HG02970 (cell line): Measurements from ENCODE around the gene TBL2.
"Not testable (repeated sequence)": the region's sequence is repeated elsewhere in the genome, so short reads cannot be mapped to it uniquely, and the experiment has no call there.

Experiments used
- ATAC-seq: cut with Tn5 transposase; IDR thresholded peaks from one replicate; pipeline ENCODE4 v1.9.1; 2021; ENCODE audit warnings: mild to moderate bottlenecking, moderate library complexity, moderate number of reproducible peaks; ENCODE audit not compliant: unreplicated experiment, low FRiP score

Gene TBL2

DNA sequence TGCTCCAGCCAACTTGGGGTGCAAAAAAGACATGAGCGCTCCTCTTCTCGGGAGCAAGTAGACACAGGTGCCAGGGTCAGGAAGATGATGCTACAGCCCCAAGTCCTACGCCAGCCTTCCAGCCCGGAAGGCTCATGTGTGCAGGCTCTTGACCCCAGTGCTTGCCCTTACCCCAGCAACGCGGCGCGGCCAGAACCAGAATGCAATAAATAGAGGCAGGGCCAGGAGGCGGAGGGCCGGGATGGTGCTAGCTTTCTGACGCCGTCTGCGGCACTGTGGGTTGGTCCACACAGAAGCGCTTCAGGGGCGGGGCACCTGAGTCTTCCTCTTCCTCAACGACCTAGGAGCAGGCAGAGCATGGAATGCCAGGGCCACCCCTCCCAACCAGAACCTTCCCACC lies 41.3 kb downstream of the TBL2 start:
- no peak for ATAC-seq

DNA sequence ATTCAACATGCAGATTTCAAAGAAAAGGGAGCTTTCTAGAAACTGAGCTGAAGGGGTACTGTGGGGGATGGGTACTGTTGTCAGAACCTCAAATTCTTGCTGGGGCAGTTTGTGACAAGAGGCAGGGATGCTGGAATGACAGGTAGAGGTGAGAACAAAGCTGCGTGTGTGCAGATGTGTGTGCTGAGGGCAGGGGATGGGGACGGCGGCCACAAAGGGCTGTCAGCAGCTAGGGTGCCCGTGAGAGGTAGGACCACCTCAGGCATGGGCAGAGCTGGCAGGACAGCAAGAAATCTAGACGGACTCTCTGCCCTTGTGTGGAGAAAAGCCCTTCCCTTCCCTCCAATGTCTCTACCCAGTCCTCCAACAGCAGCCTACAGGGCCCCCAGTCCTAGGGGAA lies 41.9 kb downstream of the TBL2 start:
- ATAC-seq = no peak

DNA sequence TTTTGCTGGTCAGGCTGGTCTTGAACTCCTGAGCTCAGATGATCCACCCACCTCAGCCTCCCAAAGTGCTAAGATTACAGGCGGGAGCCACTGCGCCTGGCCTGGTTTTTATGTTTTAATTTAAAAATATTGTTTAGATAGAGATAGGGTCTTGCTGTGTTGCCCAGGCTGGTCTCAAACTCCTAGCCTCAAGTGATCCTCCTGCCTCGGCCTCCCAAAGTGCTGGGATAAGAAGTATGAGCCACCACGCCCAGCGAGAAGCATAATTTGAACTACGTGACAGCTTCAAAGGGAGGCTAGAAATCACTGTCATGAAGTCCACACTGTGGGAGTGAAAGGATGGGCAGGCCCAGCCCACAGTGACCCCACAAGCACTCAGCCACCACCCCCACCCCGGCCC lies 42.5 kb downstream of the TBL2 start:
- ATAC-seq = not testable (repeated sequence)

DNA sequence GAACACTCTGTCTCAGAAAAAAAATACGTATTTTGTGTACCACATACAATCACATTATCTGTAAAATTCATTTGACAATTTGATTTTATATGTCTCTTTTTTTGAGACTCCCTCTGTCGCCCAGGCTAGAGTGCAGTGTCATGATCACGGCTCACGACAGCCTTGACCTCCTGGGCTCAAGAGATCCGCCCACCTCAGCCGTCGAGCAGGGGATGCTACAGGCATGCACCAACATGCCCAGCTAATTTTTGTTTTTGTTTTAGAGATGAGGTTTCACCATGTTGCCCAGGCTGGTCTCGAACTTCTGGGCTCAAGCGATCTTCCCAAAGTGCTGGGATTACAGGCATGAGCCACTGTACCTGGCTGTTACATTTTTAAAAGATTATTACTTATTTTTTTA lies 44.6 kb downstream of the TBL2 start:
- no peak for ATAC-seq

DNA sequence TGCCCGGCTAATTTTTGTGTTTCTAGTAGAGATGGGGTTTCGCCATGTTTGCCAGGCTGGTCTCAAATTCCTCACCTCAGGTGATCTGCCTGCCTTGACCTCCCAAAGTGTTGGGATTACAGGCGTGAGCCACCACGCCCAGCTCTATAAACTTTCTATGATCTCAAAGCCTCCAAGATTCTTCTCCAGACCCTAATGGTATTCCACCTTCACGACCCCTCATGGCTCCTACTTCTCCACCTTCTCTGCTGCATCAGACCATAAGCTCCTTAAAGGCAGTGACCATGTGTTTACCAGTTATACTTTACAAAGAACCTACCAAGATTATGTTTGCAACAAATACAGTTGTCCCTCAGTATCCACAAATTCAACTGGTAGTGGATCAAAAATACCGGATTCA lies 46.2 kb downstream of the TBL2 start:
- no peak for ATAC-seq

DNA sequence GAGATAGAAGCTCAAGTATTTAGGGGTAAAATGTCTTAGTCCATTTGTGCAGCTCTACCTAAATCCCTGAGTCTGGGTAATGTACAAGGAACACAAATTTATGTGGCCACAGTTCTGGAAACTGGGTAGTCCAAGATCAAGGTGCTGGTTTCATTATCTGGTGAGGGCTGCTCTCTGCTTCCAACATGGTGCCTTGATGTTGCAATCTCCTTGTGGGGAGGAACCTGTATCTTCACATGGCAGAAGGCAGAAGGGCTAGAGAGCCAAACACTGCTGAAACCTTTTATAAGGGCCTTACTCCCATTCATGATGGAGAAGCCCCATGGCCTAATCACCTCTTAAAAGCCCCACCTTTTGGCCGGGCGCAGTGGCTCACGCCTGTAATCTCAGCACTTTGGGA lies 47.6 kb downstream of the TBL2 start:
- ATAC-seq = no peak

DNA sequence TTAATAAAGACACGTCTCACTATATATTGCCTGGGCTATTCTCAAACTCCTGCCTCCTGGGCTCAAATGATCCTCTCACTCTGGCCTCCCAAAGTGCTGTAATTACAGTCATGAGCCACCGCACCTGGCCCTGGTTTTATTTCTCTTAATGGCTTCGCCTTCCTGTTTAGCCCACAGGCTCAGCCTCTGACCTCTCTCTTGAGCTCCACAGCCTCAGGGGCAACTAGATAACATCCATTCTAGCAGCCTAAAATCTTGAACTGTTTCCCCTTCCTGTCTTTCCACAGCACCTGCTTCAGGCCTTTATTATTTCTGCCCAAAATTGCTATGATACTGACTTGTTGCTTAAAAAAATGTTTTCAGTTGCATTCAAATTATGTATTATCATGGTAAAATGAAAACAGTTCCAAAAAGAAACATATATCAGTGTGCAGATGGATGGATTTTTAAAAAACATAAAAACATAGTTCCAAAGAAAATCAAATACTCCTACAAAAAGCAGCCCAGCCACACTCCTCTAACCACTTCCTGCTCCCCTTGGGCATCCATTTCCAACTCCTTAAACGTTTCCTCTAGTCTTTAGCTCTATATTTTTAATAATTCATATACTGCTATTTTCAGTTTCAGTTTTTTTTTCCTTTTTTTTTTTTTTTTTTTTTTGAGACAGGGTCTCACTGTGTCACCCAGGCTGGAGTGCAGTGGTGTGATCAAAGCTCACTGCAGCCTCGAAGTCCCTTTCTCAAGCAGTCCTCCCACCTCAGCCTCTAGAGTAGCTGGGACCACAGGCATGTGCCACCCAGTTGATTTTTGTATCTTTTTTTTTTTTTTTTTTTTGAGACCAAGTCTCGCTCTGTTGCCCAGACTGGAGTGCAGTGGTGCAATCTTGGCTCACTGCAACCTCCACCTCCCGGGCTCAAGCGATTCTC lies 51.2 kb downstream of the TBL2 start:
- ATAC-seq = no peak

DNA sequence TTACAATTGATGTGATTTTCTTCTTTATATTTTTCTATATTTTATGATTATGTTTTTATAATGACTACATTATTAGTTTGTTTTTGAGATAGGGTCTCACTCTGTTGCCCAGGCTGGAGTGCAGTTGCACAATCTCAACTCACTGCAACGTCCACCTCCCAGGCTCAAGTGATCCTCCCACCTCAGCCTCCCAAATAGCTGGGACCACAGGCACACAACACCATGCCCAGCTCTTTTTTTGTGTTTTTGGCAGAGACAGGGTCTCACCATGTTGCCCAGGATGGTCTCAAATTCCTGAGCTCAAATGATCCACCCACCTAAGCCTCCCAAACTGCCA lies 52.3 kb downstream of the TBL2 start:
- ATAC-seq = not testable (repeated sequence)

DNA sequence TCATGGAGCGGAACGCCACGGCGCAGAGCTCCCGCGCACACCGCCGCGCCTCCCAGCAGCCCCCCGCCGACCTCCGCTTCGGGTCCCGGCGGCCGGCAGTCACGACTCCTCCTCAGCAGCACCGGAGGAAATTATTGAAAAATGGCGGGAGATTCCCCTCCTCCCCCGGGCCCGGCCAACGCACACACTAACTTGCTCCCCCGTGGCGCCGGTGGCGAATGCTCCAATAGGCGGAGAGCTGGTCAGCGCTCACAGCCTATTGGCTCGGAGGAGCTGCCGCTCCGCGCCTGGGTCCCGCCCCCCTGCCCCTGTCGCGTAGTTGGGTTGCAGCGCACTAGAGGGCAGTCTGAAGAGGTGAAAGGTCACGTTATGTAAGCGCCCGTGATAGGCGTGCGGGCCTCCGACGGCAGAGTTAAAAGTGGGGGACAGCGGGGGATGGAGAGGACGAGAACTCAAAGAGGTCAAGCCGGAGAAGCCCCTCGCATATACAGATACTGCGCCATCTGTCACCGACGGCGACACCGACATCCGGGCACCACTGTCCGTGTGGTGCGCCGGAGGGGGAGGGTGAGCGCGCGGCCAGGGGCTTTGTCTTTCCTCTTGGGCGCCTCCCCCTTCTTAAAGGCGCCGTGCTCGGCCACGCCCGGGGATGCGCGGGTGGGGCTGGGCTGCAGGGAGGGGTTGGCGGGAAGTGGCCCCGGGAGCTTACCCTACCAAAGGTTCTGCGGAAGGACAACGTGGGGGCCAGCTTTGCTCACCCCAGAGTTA lies 56.1 kb downstream of the TBL2 start, which contains the start of gene BAZ1B:
BAZ1B (minus strand) TSS at position 189 of the 768 bp plus-strand sequence. CDS start 360 bp downstream, outside the sequence.
- peak; percentile 81 for ATAC-seq

DNA sequence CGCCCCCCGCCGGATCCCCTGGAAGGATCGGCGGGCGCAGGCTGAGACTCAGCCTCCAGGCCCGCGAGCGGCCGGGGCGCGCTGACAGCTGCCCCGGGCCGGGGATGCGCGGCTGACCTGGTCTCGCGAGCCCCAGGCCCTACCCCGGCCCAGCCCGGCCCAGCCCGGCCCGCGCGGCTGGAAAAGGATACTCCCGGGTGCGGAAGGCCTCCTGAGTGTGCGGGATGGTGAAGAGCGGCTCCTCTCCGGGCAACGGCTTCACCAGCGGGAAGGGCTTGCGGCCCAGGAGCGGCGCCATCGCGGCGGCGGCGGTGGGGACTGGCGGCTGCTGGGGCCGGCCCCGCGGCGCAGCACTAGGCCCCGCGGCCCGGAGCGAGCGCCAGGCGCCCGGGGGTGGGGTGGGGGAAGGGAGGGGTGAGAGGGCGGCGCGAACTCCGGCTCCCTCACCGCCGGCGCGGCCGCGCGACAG lies 56.7 kb downstream of the TBL2 start:
- peak; percentile 45 for ATAC-seq

DNA sequence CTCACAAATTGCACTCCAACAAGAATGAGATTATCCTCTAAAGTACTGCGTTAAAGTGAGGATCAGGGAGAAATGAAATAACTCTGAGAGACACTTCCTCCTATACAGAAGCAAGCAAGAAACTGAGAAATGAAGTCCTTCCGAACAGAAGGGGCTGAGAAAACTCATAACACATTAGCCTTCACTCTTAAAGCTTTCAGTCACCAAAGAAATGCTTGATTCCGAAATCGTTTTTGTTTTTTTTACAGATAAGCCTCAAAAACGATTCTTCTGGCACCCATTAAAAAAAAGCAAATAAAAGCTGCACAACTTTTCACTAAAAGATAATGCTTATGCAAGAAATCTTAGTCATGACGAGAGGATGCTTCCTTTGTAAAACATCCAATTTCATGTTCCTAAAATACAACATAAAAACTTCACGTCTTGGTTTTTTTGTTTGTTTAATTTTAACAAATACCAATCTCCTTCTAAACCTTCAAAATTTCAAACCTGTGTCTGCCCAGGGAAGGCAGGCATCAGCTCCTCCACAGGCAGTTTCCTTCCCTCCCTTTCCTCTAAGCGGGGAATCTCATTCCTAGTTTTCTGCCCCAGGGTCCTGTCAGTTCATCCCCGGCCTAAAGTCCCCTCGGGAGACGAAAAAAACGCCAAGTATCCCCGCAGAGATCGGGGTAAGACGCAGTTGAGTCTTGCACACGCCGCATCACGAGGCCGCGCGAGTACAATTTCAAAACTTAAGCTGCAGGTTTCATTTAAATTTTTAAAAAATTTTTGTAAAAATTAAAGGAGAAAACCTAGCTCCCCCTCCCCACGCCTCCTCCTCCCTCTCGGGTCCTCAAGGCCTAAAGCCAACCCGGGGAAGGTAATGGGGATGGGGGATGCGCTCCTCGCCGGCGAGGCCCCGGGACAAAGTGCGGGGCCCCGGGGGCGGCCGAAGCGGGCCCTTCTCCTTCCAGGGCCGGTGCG lies 57.4 kb downstream of the TBL2 start:
- peak; percentile 12 for ATAC-seq

DNA sequence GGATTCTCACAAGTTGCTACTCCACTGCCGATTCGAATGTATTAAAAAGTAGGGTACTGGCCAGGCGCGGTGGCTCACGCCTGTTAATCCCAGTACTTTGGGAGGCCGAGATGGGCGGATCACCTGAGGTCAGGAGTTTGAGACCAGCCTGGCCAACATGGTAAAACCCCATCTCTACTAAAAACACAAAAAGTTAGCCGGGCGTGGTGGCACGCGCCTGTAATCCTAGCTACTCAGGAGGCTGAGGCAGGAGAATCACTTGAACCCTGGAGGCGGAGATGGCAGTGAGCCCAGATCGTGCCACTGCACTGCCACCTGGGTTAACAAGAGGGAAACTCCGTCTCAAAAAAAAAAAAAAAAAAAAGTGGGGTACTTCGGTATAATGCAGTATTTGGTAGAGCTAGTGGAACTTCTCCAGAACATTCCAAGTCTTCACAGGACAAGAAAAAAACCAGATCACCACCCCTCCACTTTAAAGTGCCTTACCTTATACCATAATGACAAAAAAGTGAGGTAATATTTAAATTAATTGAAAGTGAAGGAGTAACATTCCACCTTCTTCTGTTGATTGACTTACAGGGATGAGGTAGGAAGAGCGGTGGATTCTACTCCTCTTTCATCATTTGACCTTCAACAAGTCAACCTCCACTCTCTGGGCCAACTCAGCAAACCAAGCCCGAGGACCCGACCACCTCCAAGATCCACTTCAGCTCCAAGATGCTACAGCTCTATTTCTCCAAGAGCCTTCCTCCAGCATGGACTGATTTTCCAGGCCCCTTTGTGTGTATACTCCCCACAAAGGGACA lies 58.3 kb downstream of the TBL2 start:
- no peak for ATAC-seq

DNA sequence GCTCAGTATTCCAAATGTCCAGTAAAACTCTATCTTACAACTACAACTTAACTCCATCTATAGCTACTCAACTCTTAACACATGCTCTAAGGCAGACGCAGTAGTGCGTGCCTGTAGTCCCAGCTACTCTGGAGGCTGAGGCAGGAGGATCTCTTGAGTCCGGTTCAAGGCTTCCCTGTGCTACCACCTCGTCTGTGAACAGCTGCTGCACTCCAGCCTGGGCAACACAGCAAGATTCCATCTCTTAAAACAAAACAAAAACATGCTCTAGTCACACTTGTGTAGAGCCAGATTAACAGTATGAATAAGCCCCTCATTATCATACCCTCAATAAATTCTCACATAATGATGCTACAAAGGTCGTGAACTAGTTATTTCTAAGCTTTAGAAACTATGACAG lies 59.9 kb downstream of the TBL2 start:
- ATAC-seq = no peak
